Ishikawa (cell line): ENCODE measurements around the gene ABCC10.

Experiments used
- CEBPB ChIP-seq: IDR thresholded peaks from 2 replicates; pipeline ENCODE4 v1.6.1; 2012
- CREB1 ChIP-seq: IDR thresholded peaks from 2 replicates; pipeline ENCODE4 v1.6.1; 2012; ENCODE audit warnings: low read depth
- EGR1 ChIP-seq: IDR thresholded peaks from 2 replicates; pipeline ENCODE4 v1.6.1; 2012
- EP300 ChIP-seq: IDR thresholded peaks from 2 replicates; pipeline ENCODE4 v1.6.1; 2012; ENCODE audit warnings: borderline replicate concordance
- FOXM1 ChIP-seq: IDR thresholded peaks from 2 replicates; pipeline ENCODE4 v1.6.1; 2012; ENCODE audit warnings: low read depth, borderline replicate concordance
- MAX ChIP-seq: IDR thresholded peaks from 2 replicates; pipeline ENCODE4 v1.6.1; 2012
- NFIC ChIP-seq: IDR thresholded peaks from 2 replicates; pipeline ENCODE4 v1.6.1; 2012
- RAD21 ChIP-seq: IDR thresholded peaks from 2 replicates; pipeline ENCODE4 v1.6.1; 2012; ENCODE audit warnings: low read depth
- REST ChIP-seq: IDR thresholded peaks from 2 replicates; pipeline ENCODE4 v1.6.1; 2012; ENCODE audit warnings: low read depth, mild to moderate bottlenecking
- TAF1 ChIP-seq: IDR thresholded peaks from 2 replicates; pipeline ENCODE4 v1.6.1; 2012; ENCODE audit warnings: low read depth, mild to moderate bottlenecking
- TCF12 ChIP-seq: IDR thresholded peaks from 2 replicates; pipeline ENCODE4 v1.6.1; 2012; ENCODE audit warnings: low read depth
- TEAD4 ChIP-seq: IDR thresholded peaks from 2 replicates; pipeline ENCODE4 v1.6.1; 2012
- USF1 ChIP-seq: IDR thresholded peaks from 2 replicates; pipeline ENCODE4 v1.6.1; 2012
- YY1 ChIP-seq: IDR thresholded peaks from 2 replicates; pipeline ENCODE4 v1.6.1; 2012; ENCODE audit warnings: low read depth
- ZBTB7A ChIP-seq: IDR thresholded peaks from 2 replicates; pipeline ENCODE4 v1.6.1; 2012; ENCODE audit warnings: low read depth

Gene ABCC10

GRCh38 chr6:43427406-43428111, at the start of gene ABCC10:
TSS of gene ABCC10 (plus strand) at chr6:43427541. CDS start at chr6:43427979, 438 bp downstream.
- TF ChIP-seq CEBPB (peak; percentile 12; the same call in 1 of the 2 replicates), TAF1 (peak; percentile 78; the same call in 1 of the 2 replicates), REST (no peak), NFIC (peak; percentile 11; the same call in 1 of the 2 replicates), TCF12 (peak; percentile 67; the same call in 1 of the 2 replicates), MAX (peak; percentile 59), CREB1 (no peak), USF1 (no peak), FOXM1 (no peak), YY1 (peak; percentile 44), EGR1 (no peak), TEAD4 (no peak)

GRCh38 chr6:43377710-43378229, 49.6 kb upstream of the ABCC10 start:
- TF ChIP-seq CEBPB = no peak
- no peak for TF ChIP-seq TEAD4
- TF ChIP-seq ZBTB7A = no peak
- TF ChIP-seq USF1 = no peak

GRCh38 chr6:43378631-43379030, 48.7 kb upstream of the ABCC10 start:
- TF ChIP-seq EP300 (no peak), TAF1 (no peak), REST (no peak), CEBPB (no peak), TCF12 (no peak), EGR1 (no peak), YY1 (no peak), RAD21 (no peak), CREB1 (no peak), ZBTB7A (no peak), FOXM1 (no peak), TEAD4 (no peak), USF1 (no peak), MAX (no peak)

- TF ChIP-seq FOXM1 (no peak), RAD21 (no peak), TAF1 (no peak), EGR1 (no peak), MAX (no peak), TCF12 (no peak), YY1 (no peak), ZBTB7A (no peak), NFIC (no peak)
Measured at GRCh38 chr6:43383021-43383667, 44.2 kb upstream of the ABCC10 start.

- no peak for TF ChIP-seq USF1
- TF ChIP-seq TAF1 = no peak
- no peak for TF ChIP-seq TEAD4
- no peak for TF ChIP-seq YY1
- TF ChIP-seq RAD21 = peak; percentile 53
Measured at GRCh38 chr6:43386492-43386891, 40.8 kb upstream of the ABCC10 start.
